ENCODE measurements around the gene CDKL1.
"Not testable (repeated sequence)": the region's sequence is repeated elsewhere in the genome, so short reads cannot be mapped to it uniquely, and the experiment has no call there.

Gene CDKL1

GRCh38 chr14:50387548-50387947 is 9.1 kb downstream of the CDKL1 start:
- DNase-seq: no peak

GRCh38 chr14:50383618-50384225 is 13.0 kb downstream of the CDKL1 start:
- DNase-seq: peak in 1 of 2 experiments; percentile 42

- DNase-seq: no peak
Observed at GRCh38 chr14:50381823-50382287, 14.8 kb downstream of the CDKL1 start.

- DNase-seq: no peak
Observed at GRCh38 chr14:50381008-50381407, 15.7 kb downstream of the CDKL1 start.

- no peak for DNase-seq
Observed at GRCh38 chr14:50380455-50380854, 16.2 kb downstream of the CDKL1 start.

- DNase-seq: no peak
Observed at GRCh38 chr14:50379563-50379962, 17.1 kb downstream of the CDKL1 start.

- no peak for DNase-seq
Observed at GRCh38 chr14:50377550-50378085, 19.1 kb downstream of the CDKL1 start.

- DNase-seq: no peak
Observed at GRCh38 chr14:50375760-50376159, 20.9 kb downstream of the CDKL1 start.

GRCh38 chr14:50373959-50374358 is 22.7 kb downstream of the CDKL1 start:
- no peak for DNase-seq

GRCh38 chr14:50371546-50371945 is 25.1 kb downstream of the CDKL1 start:
- DNase-seq: peak in 1 of 2 experiments; percentile 50

- no peak for DNase-seq
Observed at GRCh38 chr14:50366589-50366988, 30.1 kb downstream of the CDKL1 start.

- no peak for DNase-seq
Observed at GRCh38 chr14:50366115-50366514, 30.6 kb downstream of the CDKL1 start.

- peak in 1 of 2 experiments; percentile 44 for DNase-seq
Observed at GRCh38 chr14:50365572-50365971, 31.1 kb downstream of the CDKL1 start.

GRCh38 chr14:50364792-50365191 is 31.9 kb downstream of the CDKL1 start:
- DNase-seq: no peak

- DNase-seq: no peak
Observed at GRCh38 chr14:50363714-50364111, 33.0 kb downstream of the CDKL1 start.

- DNase-seq: no peak
Observed at GRCh38 chr14:50362764-50363713, 33.6 kb downstream of the CDKL1 start.

- DNase-seq: not testable (repeated sequence)
Observed at GRCh38 chr14:50361473-50362403, 34.9 kb downstream of the CDKL1 start.

GRCh38 chr14:50360851-50361250 is 35.8 kb downstream of the CDKL1 start:
- no peak for DNase-seq

GRCh38 chr14:50360093-50360492 is 36.6 kb downstream of the CDKL1 start:
- DNase-seq: no peak

- DNase-seq: no peak
Observed at GRCh38 chr14:50359631-50360030, 37.0 kb downstream of the CDKL1 start.

- DNase-seq: no peak
Observed at GRCh38 chr14:50357753-50358395, 38.8 kb downstream of the CDKL1 start.

GRCh38 chr14:50357124-50357523 is 39.6 kb downstream of the CDKL1 start:
- DNase-seq: no peak

All from NCI-H446 (cell line).